Mucosa of gallbladder (tissue), 1 donor: ENCODE results near the gene KLF9. TPM values are rescaled to one million over a fixed set of nuclear protein-coding genes. Genes with fewer than 3 reads are reported as not detected.
A peak's percentile ranks its signal among the peaks of the same experiment; 100 is the strongest.

ENCODE experiments used
- DNase-seq: peaks from one replicate; pipeline ENCODE4 v3.0.0-alpha.2; 2020; ENCODE audit warnings: low spot score
- total RNA-seq: library from RNA; stranded (reverse); gene quantifications from one replicate; pipeline ENCODE4 v1.2.1, GENCODE V29; 2021
- donor health status: DM: no; HTN: no; CAD: no.

The KLF9 gene
- 40.9 TPM for total RNA-seq

DNA sequence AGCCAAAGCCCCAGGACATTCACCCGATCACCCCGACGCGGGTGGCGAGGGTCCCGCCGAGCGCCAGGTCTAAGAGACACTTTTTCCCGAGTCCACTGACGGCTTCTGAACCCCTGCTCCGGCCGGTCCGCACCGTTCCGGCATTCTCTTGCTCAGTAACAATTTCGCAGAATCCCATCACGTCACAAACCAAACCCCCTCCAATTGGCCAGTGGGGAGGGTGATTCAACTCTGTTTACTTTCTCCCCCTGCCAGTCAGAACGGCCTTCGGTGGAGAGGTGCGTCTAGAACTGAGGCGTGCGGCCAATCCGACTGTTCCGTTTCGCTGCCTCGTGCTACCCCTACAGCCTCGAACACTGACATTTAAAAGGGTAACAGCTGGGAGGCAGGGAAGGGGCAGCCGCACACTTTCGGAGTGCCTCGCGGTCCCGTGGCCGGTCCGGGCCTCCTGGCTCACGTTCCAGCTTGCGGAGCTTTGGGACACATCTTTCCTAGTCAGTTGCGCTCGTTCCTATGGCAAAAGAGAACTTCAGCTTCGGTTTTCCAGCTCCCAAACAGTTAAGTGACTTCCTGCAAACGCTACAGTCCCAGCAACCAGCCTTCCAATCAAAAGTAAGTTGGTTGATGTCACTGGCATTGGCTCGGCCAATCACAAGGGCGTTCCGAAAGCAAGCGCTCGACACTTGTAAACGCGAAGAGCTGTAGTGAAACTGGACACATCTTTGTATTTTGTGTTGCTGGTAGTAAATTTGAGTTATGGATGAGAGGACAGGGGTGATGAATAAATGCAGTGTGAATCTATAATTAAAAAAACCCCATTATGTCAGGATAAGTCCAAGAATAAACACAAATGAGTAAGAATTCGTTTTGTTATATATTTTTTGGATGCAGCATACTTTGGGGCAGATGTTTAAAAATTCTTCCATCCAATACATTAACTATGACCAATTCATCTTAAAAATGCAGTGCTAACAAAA lies at the start of gene KLF9:
Gene KLF9 (minus strand): TSS at position 859 of the 977 bp plus-strand sequence. CDS start 1,294 bp downstream, outside the sequence.
- DNase-seq: peak; percentile 95

DNA sequence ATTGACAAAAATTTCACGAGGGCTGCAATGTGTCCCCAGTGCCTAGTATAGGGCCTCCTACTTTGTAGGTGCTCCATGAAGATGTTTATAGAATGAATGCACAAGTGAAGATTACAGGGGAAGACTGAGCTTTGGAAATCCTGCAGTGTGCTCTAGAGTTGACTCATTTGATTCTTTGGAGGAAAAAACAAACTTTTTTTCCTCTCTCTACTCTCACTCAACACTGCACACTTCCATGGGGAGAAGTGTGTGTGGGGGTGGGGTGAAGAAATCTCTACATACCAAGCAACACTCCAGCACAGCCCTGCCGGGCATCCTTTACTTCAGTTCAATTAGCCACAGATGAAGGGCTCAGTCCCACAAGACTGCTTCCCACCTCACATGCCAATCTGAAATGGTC lies 49.4 kb upstream of the KLF9 start:
- DNase-seq: no peak

DNA sequence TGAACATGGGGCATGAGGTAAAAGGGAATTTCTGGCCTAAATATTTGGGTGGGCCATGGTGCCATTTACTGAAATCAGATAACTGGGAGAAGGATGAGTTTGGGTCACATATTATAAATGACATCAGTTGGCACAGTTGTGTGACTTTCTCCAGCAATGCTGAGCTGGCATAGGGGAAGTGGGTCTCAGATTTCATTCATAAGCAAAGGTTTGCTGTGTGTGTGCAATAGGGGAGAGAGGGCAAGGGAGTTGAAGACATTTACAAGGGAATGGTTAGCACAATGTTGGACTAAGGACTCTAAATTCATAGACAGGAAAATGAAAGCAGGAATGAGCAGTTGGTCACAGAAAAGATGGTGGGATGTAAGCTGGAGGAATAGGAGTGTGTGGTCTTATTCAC lies 47.8 kb upstream of the KLF9 start:
- no peak for DNase-seq

DNA sequence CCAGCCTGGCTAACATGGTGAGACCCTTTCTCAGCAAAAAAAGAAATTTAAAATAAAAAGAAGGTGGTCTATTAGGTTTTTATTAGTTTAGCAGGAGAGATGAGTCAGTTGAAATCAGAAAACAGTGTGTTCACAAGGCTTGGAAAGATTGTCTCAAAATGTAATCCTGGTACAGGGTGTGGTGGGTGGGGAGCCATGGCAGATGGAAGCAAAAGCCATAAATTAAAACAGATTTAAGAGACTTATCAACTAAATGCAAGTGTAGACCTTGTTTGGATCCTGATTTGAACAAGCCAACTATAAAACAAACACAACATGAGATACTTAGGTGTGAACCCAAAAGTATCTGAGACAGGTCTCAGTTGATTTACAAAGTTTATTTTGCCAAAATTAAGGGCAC lies 42.8 kb upstream of the KLF9 start:
- DNase-seq: no peak

DNA sequence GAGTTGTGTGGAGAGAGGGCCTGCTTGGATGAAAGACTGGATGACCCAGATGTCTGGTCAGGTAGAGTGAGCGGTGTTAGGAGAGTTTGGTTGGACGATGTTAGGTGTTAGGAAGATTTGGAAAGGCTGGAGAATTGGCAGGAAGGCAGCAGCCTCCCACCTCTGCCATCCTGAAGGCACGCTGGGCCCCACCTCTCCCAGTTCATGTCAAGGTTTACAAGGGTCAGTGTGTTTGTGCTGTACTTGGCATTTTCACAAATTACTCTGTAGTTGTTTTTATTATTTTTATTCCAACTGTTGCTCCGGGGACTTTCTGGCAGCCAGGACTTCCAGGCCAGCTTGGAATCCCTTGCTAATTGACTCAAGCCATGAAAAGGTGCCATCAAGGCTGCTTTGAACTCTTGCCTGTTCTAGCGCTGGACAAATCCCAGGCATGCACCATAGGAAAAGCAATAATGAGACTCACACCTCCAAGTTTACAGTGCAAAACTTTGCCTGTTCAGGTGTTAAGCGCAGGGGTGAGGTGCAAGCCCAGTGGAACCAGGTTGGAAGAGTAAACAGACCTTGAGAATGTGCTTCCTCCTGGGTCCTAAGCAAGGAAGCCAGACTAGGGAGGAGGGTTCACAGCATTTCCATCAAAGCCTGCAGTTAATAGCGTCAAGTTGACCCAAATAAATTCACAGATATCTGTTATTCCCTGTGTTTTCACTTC lies 41.7 kb upstream of the KLF9 start:
- DNase-seq: no peak

DNA sequence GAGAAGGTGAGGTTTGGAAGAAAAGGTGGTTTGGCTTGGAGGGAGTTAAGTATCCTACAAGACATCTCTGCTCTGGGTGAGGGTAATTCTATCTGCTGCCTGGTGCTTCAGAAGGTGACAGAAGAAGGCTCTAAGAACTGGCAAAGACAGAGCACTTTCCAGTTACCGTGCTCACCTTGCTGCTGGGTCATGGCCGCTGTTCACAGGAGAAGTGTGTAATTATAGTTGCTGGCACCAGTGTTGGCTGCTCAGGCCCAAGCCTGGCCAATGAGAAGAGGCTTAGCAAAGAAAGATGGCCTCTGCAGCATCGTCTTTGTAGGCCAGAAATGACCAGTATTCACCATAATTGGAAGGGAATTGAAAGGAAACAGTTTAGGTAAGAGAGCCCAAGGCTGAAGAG lies 37.9 kb upstream of the KLF9 start:
- no peak for DNase-seq

DNA sequence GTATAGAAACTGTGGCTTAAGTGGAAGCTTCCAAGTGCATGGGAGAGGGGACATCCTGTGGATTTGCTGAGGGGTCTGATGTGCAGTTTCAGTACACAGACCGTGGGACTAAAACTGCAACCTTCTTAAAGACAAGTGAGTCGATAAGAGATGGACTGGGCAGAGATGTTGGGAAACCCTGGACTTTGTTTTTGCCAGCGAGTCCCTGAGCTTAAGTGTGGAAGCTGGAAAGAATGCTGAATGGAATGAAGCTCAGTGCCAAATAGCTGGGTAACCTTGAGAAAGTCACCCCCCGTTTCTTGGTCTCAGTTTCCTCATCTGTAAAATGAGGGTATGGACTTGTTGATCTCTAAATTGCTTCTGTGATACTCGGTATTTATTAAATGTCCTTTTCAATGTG lies 37.3 kb upstream of the KLF9 start:
- DNase-seq: no peak

DNA sequence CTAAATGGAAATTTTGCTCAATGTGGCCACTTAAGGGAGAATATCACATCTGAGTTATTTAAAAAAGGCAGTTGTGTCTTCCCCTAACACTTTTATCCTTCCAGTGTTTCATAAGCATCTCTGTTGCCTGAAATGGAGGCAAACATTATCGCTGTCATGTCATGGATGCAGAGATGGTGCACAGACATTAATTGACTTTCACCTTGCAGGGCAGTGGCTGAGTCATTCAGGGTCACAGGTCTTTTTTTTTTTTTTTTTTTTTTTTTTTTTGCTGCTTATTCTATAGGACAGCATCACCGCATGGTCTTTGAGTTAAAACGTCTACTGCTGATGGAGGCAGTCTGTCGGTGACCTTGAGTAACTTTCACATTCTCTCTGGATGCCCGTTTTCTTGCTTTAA lies 36.3 kb upstream of the KLF9 start:
- no peak for DNase-seq

DNA sequence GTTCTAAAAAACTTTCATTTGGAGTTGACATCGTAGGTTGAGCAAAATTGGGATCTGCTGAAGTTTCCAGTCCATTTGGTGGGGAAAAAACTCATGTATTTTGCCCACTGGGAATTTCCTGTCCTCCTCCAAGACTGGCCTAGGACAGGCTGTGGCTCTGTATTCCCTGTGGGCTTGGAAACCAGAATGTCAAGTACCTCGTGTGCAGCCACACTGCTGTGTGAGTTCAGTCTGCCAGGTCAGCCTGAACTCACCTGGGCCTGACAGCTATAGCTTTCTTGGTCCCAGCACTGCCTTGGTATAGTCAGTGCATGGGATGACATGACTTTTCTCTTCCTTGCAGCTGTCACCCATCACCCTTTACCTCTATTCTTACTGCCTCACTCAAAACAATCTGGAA lies 35.0 kb upstream of the KLF9 start:
- no peak for DNase-seq

DNA sequence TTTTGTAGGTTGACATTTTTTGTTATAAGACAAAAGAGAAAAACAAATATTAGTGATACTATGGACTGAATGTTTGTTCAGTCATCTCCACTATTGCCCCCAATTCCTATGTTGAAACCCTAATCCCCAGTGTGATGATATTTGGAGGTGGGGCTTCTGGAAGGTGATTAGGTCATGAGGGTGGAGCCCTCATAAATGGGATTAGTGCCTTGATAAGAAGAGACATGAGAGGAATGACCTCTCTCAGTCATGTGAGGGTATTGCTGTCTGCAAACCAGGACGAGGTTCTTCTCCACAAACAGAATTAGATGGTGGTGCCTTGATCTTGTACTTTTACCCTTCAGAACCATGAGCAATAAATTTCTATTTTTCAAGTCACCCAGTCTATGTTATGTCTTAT lies 34.5 kb upstream of the KLF9 start:
- no peak for DNase-seq

DNA sequence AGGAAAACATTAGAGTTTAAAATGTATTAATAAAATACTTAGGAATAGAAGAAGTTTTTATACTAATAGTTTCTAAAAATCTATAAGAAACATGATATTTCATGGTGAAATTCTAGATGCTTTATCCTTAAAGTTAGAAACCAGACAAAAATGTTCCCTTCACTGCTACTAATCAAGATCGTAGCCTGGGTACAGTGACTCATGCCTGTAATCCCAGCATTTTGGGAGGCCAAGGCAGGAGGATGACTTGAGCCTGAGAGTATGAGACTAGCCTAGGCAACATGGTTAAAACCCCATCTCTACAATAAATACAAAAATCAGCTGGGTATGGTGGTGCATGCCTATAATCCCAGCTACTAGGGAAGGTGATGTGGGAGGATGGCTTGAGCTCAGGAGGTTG lies 30.4 kb upstream of the KLF9 start:
- DNase-seq: no peak

DNA sequence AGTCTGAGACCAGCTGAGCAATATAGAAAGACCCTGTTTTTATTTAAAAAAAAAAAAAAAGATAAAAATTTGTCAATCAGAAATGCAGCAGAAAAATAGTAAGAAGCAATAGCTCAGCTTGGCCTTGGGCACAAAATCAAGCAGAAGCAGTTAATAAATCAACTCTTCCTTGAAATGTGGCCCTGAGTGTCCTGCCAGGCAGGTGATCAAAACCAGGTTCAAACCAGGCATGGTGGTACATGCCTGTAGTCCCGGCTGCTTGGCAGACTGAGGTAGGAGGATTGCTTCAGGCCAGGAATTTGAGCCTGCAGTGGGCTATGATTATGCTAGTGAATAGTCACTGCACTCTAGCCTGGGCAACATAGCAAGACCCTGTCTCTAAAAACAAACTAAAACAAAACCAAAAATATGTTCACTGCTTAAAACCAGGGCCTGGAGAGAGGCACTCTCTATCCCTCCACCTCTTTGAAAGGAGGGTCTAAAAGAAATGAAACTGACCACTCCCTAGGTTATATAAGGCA lies 27.9 kb upstream of the KLF9 start:
- DNase-seq: no peak

DNA sequence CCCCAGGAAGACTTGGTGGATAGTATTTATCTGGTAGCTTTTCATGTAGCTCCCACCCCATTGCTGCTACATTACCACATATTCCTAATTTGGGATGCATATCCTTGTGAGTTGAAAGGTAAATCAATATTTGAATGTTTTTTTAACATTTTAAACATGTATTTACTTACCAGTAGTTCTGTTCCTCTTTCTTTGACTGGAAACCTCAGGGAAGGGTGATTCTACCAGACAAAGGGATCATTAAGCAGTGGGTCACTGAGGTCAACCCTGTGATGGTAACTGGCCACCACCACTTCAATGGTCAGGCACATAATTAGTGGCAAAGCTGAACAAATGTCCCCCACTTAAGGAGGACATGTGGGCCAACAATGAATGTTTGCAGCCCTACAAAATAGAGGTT lies 27.2 kb upstream of the KLF9 start:
- no peak for DNase-seq

DNA sequence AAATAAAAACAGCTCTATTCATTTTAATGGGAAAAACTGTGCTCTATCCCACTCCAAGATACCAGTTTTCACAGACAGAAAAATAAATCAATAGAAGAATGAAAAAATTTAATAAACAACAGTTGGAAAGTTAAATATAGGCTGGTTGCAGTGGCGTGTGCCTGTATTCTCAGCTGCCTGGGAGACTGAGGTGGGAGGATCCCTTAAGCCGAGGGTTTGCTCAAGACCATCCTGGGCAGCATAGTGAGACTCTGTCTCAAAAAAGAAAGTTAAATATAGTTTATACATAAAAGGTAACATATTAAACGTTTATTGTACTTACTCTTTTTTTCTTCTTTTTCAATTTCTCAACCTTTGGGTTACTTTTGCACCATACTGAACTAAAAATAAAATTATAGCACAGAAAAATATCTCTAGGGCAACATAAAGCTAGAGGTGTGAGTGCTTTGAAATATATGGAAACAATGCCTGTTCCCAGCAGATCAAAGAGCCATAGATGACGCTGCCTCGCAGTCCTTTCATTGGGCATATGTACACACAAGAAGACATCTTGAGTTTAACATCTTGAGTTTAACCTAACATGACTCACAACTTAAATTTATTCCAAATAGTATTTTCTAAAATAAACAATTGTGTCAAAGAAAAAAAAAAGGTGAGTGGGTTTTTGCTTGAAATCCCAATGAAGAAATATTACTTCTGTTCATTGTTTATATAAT lies 25.7 kb upstream of the KLF9 start:
- DNase-seq: no peak

DNA sequence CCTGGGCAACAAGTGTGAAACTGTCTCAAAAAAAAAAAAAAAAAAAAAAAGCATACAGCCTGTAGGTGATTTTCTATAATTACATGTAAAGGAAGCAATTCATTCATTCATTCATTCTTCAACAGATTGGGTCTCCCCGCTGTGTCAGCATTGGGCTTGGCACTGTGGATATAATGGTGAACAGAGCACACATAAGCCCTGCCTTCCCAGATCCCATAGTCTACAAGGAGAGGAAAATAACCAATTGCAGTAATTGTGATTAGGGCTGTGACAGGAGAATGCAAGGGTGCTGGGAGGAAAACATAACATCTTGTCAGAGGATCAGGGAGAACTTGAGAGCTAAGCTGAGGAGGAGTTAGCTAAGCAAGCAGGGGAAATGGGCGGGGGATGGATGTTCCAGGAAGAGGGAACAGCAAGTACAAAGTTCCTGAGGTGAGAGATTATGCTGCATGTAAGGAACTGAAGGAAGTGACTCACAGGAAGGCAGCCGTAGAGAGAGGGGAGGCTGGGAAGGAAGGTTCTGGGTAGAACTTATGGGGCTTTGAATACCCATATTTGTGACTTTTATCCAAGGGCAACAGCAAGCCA lies 24.0 kb upstream of the KLF9 start:
- peak; percentile 62 for DNase-seq

DNA sequence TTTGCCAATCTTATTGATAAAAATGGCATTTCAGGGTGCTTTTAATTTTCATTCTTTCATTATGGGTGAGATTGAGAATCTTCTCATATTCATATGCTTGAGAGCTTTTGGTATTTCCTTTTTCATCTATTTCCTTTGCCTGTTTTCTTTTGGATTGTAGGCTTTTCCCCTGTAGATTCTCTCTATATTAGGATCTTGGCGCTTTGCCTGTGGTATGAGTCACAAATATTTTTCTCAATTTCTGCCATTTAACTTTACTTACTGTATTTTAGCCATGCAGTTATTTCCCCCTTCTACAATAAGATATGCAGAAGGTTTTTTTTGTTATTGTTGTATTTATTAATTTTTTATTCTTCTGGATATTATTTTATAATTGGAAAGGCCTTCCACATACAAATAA lies 21.5 kb upstream of the KLF9 start:
- no peak for DNase-seq

DNA sequence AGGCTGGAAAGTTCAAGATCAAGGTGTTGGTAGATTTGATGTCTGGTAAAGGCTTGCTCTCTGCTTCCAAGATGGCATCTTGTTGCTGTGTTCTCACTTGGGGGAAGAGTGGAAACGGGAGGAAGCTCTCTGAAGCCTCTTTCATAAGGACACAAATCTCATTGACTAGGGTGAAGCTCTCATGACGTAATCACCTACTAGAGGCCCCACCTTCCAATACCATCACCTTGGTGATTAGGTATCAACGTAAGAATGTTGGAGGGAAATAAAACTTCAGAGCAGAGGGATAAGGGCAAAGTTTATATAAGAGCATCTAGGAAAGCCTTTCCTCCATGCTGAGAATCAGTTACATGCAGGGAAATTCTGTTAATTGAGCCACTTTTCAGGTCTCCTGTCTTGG lies 15.4 kb upstream of the KLF9 start:
- DNase-seq: no peak

DNA sequence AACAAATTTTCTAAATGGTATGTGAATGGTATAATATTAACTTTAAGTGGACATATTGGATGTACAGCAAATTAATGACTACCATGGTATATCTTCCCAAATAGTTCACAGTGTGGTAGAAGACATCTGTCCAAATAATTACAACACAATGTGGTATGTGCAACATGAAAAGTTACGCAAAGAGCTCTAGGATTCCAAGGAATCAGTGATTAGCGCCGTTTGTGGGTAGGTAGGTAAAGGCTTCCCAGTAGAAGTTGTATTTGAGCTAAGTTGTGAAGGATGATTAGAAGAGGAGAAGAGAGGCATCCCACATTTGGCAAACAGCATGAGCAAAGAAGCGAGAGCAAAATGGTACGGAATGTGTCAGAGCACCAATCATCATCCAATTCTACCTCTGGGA lies 14.3 kb upstream of the KLF9 start:
- no peak for DNase-seq

DNA sequence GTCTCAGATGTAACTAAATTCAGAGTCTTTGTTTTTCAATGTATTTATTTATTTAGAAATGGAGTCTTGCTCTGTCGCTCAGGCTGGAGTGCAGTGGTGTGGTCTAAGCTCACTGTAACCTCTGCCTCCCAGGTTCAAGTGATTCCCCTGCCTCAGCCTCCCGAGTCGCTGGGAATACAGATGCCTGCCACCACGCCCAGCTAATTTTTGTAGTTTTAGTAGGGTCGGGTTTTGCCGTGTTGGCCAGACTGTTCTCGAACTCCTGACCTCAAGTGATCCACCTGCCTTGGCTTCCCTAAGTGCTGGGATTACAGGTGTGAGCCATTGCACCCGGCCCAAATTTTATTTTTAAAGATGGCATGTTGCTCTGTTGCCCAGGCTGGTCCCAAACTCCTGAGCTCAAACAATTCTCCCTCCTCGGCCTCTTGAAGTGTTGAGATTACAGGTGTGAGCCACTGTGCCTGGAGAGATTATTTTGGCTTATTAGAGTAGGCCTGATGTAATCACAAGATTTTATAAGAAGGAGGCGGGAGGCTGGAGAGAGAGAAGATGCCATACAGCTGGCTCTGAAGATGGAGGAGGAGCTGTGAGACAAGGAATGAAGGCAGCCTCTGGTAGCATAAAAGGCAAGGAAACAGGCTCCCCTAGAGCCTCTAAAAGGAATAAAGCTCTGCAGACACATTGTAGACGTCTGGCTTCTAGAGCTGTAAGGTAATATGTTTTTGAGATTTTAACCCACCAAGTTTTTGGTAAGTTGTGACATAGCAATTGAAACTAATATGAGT lies 12.9 kb upstream of the KLF9 start:
- DNase-seq: no peak

DNA sequence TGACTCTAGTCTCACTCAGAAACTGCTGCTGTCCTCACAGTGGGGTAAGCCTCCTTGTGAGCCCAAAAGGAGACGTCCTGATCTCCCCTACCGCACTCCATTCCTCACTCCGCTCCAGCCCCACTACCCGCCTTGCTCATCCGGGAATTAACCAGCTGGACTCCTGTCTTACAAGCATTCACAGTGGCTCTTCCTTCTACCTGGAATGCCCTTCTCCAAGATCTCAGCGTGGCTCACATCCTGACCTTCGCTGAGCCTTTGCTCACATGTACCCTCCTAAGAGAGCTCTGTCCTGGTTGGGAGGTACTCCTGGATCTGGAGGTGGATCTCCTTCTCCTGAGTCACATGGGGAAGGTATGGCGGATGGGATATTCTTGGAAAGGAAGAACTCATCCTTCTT lies 10.7 kb upstream of the KLF9 start:
- DNase-seq: no peak
